K562 (cell line): ENCODE results near the gene FAM120AOS. TPM values are rescaled to one million over a fixed set of nuclear protein-coding genes. Genes with fewer than 3 reads are reported as not detected.

Experiments used
- DIDO1 ChIP-seq: fragments of 450-650 bp; IDR thresholded peaks from 2 replicates; pipeline ENCODE4 v1.6.1; 2016; ENCODE audit warnings: low read depth, missing biosample characterization, missing genetic modification characterization
- DLX4 ChIP-seq: fragments of 250-450 bp; sonication (Bioruptor Pico); IDR thresholded peaks from 2 replicates; pipeline ENCODE4 v1.6.1; 2021; ENCODE audit warnings: mild to moderate bottlenecking
- E2F5 ChIP-seq: sonication (generic); formaldehyde crosslinking; IDR thresholded peaks from 2 replicates; pipeline ENCODE4 v1.8.0; 2022; ENCODE audit warnings: mild to moderate bottlenecking, missing genetic modification reagents
- EGR1 ChIP-seq: fragments of 450-650 bp; conservative IDR thresholded peaks from 2 replicates; pipeline ENCODE4 v1.6.1; 2017; ENCODE audit warnings: mild to moderate bottlenecking
- HCFC1 ChIP-seq: IDR thresholded peaks from 2 replicates; pipeline ENCODE4 v1.6.1; 2012; ENCODE audit warnings: low read depth, low read length, improper control_type of control experiment
- ILK ChIP-seq: fragments of 450-650 bp; IDR thresholded peaks from 2 replicates; pipeline ENCODE4 v1.6.1; 2016; ENCODE audit warnings: missing genetic modification characterization, low read depth, mild to moderate bottlenecking, missing compliant biosample characterization, moderate library complexity, borderline replicate concordance
- NEUROD1 ChIP-seq: fragments of 150-350 bp; IDR thresholded peaks from 2 replicates; pipeline ENCODE4 v1.6.1; 2014; ENCODE audit warnings: borderline replicate concordance, low read length, low read depth; ENCODE audit not compliant: partially characterized antibody
- PHF20 ChIP-seq: fragments of 450-650 bp; IDR thresholded peaks from 2 replicates; pipeline ENCODE4 v1.6.1; 2018; ENCODE audit not compliant: partially characterized antibody
- PML ChIP-seq: IDR thresholded peaks from 2 replicates; pipeline ENCODE4 v1.6.1; 2012; ENCODE audit warnings: low read length, inconsistent platforms
- POLR2H ChIP-seq: IDR thresholded peaks from 2 replicates; pipeline ENCODE4 v1.6.1; 2016; ENCODE audit warnings: missing genetic modification characterization, low read depth, mild to moderate bottlenecking, control low read depth, missing compliant biosample characterization, moderate library complexity
- SP2 ChIP-seq: IDR thresholded peaks from 2 replicates; pipeline ENCODE4 v1.6.1; 2011; ENCODE audit warnings: mild to moderate bottlenecking, low read depth, low read length, moderate library complexity; ENCODE audit not compliant: poor library complexity, severe bottlenecking; ENCODE audit errors: extremely low read depth
- SREBF2 ChIP-seq: sonication (generic); formaldehyde crosslinking; IDR thresholded peaks from 2 replicates; pipeline ENCODE4 v1.4.0; 2020; ENCODE audit warnings: mild to moderate bottlenecking, missing genetic modification reagents
- ZNF780A ChIP-seq: fragments of 250-450 bp; sonication (Bioruptor Pico); IDR thresholded peaks from 2 replicates; pipeline ENCODE4 v1.5.0; 2021; ENCODE audit warnings: mild to moderate bottlenecking
- polyA plus RNA-seq, 8 experiments: library from polyadenylated mRNA; depleted of rRNA in 4 of 8; stranded (reverse) in 5 of 8; unstranded in 3 of 8; fragments of >200 nt; fragmentation: Nextera tagmentation in 2 of 8; fragmentation: Illumina TruSeq in 1 of 8; extraction: Ambion mirVana in 2 of 8; extraction: Trizol in 1 of 8; gene quantifications; 2 replicates each; pipeline versions ENCODE4 v1.2.1 to v1.2.3, GENCODE V29; 2011 to 2014; ENCODE audit warnings: inconsistent platforms in 1 of 8, missing spikeins in 1 of 8
- total RNA-seq, 7 experiments: library from RNA; depleted of rRNA in 6 of 7; stranded (reverse); fragments of >200 nt in 6 of 7; fragmentation: Illumina TruSeq in 2 of 7; extraction: Trizol in 2 of 7; gene quantifications; 2 replicates each; pipeline versions ENCODE4 v1.2.1 to v1.2.3, GENCODE V29; 2011 to 2021; ENCODE audit warnings: low replicate concordance in 1 of 7
- TF ChIP-seq, protein P1 (sequence below), 2 experiments: fragments of 450-650 bp; IDR thresholded peaks; 2 replicates each; pipeline ENCODE4 v1.6.1; 2016; ENCODE audit warnings: mild to moderate bottlenecking in 2 of 2, borderline replicate concordance in 1 of 2, low read depth in 1 of 2, moderate library complexity in 1 of 2

Gene FAM120AOS
- total and polyA plus RNA-seq, 9 of the 15 experiments (the other 6 are each of a cell fraction or from before 2014, with no cell fraction given) = 18.8 to 53.4 (median 41.4) TPM

GRCh38 chr9:93453047-93453914 is at the start of gene FAM120AOS (continued):
- TF ChIP-seq, protein P1, sequence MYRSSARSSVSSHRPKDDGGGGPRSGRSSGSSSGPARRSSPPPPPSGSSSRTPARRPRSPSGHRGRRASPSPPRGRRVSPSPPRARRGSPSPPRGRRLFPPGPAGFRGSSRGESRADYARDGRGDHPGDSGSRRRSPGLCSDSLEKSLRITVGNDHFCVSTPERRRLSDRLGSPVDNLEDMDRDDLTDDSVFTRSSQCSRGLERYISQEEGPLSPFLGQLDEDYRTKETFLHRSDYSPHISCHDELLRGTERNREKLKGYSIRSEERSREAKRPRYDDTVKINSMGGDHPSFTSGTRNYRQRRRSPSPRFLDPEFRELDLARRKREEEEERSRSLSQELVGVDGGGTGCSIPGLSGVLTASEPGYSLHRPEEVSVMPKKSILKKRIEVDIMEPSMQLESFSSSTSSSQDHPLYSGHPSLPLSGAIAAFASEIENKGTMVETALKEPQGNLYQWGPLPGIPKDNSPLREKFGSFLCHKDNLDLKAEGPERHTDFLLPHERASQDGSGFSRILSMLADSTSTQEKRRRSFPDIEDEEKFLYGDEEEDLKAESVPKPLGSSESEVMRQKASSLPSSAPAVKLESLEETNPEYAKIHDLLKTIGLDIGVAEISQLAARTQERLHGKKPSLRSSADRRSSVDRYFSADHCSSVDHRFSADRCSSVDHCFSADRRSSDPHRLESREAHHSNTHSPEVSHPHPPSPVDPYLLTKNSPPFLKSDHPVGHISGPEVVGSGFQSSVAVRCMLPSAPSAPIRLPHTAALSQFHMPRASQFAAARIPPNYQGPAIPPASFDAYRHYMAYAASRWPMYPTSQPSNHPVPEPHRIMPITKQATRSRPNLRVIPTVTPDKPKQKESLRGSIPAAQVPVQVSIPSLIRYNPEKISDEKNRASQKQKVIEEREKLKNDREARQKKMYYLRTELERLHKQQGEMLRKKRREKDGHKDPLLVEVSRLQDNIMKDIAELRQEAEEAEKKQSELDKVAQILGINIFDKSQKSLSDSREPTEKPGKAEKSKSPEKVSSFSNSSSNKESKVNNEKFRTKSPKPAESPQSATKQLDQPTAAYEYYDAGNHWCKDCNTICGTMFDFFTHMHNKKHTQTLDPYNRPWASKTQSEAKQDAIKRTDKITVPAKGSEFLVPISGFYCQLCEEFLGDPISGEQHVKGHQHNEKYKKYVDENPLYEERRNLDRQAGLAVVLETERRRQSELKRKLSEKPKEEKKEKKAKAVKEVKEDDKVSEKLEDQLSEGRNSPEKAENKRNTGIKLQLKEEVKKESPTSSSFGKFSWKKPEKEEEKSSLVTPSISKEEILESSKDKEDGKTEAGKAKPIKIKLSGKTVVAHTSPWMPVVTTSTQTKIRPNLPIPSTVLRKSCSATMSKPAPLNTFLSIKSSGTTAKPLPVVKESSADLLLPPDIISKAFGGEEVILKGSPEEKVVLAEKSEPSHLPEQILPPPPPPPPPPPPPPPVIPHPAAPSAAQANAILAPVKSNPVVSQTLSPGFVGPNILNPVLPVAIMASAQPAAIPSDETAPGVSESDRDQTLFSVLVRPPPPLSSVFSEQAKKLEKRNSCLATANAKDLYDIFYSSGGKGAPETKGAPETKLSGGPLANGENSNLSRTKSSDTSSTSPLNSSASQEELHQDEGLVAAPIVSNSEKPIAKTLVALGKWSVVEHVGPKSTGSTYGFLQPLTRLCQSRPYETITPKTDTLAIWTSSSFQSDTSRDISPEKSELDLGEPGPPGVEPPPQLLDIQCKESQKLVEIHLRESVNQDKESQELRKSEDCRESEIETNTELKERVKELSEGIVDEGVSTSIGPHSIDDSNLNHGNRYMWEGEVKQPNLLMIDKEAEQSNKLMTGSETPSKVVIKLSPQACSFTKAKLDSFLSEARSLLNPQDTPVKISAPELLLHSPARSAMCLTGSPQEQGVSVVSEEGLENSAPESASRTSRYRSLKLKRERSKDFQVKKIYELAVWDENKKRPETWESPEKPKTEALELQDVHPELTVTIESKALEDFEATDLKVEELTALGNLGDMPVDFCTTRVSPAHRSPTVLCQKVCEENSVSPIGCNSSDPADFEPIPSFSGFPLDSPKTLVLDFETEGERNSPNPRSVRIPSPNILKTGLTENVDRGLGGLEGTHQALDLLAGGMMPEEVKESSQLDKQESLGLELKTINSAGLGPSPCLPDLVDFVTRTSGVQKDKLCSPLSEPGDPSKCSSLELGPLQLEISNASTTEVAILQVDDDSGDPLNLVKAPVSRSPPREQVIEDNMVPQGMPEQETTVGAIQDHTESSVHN (IDR thresholded peaks at IDR 0.05; ENCODE audit: borderline replicate concordance in 1 of 2, low read depth in 1 of 2) = no peak
- peak; percentile 97 for TF ChIP-seq EGR1
- TF ChIP-seq SREBF2 (CRISPR knock-in tag) = no peak
- no peak for TF ChIP-seq PHF20
- TF ChIP-seq PML = no peak
- peak; percentile 57; the same call in 1 of the 2 replicates for TF ChIP-seq POLR2H (tag)
- peak; percentile 72 for TF ChIP-seq SP2
- TF ChIP-seq DIDO1 (tag) = 0 out of 2 replicates have a peak, but pooled peaks have one; percentile 61
- no peak for TF ChIP-seq ILK (tag)
- no peak for TF ChIP-seq ZNF780A (CRISPR knock-in tag)
- no peak for TF ChIP-seq E2F5 (CRISPR knock-in tag)
- TF ChIP-seq DLX4 (CRISPR knock-in tag) = no peak
- no peak; the same call in 1 of the 2 replicates for TF ChIP-seq HCFC1
- peak; percentile 42 for TF ChIP-seq NEUROD1
